ENCODE measurements around the gene TMEM52. TPM values are rescaled to one million over a fixed set of nuclear protein-coding genes. Genes with fewer than 3 reads are reported as not detected.

Gene TMEM52
- total and polyA plus RNA-seq, 4 donors: 2.6 to 13.1 (median 3.0) TPM

GRCh38 chr1:1895456-1896336 lies 23.4 kb downstream of the TMEM52 start:
- 83% methylated on average over 14 of the region's 14 CpGs for WGBS

GRCh38 chr1:1895060-1895418 lies 24.0 kb downstream of the TMEM52 start:
- Histone ChIP-seq H3K4me1 (ENCODE audit: control insufficient read depth in 4 of 4, insufficient read depth in 4 of 4, low read length in 3 of 4) (peaks cover 14 to 30% (median 19%) of the 10 kb centered on the region in 4 donors), H3K36me3 (ENCODE audit: control insufficient read depth in 4 of 4, insufficient read depth in 3 of 4, low read depth in 1 of 4, low read length in 3 of 4) (no peaks in the 10 kb centered on the region), H3K9ac (ENCODE audit: low read depth in 1 of 2, low read length in 2 of 2) (no peak overlapping the region), H3K27me3 (ENCODE audit: control insufficient read depth in 4 of 4, insufficient read depth in 4 of 4, low read length in 3 of 4) (no peaks in the 10 kb centered on the region), H3K27ac (ENCODE audit: low read depth in 1 of 2, low read length in 2 of 2) (no peak overlapping the region), H3K4me3 (ENCODE audit: low read depth in 1 of 3, low read length in 3 of 3) (no peak overlapping the region), H3K9me3 (ENCODE audit: control insufficient read depth in 4 of 4, low read length in 3 of 4) (no peaks in the 10 kb centered on the region)
- TF ChIP-seq YY1 (IDR thresholded peaks at IDR 0.05): no peak
- DNase-seq (ENCODE audit: low spot score): no peak
- WGBS: 57% methylated on average over 10 of the region's 10 CpGs

More at GRCh38 chr1:1895456-1896336, 23.4 kb downstream of the TMEM52 start:
- Histone ChIP-seq H3K27me3 (ENCODE audit: control insufficient read depth in 4 of 4, insufficient read depth in 4 of 4, low read length in 3 of 4) (no peaks in the 10 kb centered on the region), H3K9me3 (ENCODE audit: control insufficient read depth in 4 of 4, low read length in 3 of 4) (no peaks in the 10 kb centered on the region), H3K27ac (ENCODE audit: low read depth in 1 of 2, low read length in 2 of 2) (no peak overlapping the region), H3K4me1 (ENCODE audit: control insufficient read depth in 4 of 4, insufficient read depth in 4 of 4, low read length in 3 of 4) (peaks cover 14 to 30% (median 19%) of the 10 kb centered on the region in 4 donors), H3K36me3 (ENCODE audit: control insufficient read depth in 4 of 4, insufficient read depth in 3 of 4, low read depth in 1 of 4, low read length in 3 of 4) (no peaks in the 10 kb centered on the region), H3K9ac (ENCODE audit: low read depth in 1 of 2, low read length in 2 of 2) (no peak overlapping the region), H3K4me3 (ENCODE audit: low read depth in 1 of 3, low read length in 3 of 3) (no peak overlapping the region)
- DNase-seq (ENCODE audit: low spot score): no peak
- TF ChIP-seq RXRA (IDR thresholded peaks at IDR 0.05): no peak
- TF ChIP-seq TAF1 (conservative IDR thresholded peaks at IDR 0.05): no peak
- TF ChIP-seq ATF3 (IDR thresholded peaks at IDR 0.05): no peak
- no peak for TF ChIP-seq RAD21 (IDR thresholded peaks at IDR 0.05)
- TF ChIP-seq CTCF (IDR thresholded peaks at IDR 0.05; ENCODE audit: low read depth, low read length, missing input control): no peak
- TF ChIP-seq JUND (IDR thresholded peaks at IDR 0.05): no peak
- no peak for TF ChIP-seq MAX (IDR thresholded peaks at IDR 0.05)
- no peak for TF ChIP-seq NR2F2 (IDR thresholded peaks at IDR 0.05)
- TF ChIP-seq EGR1 (IDR thresholded peaks at IDR 0.05; ENCODE audit: low read depth in 2 of 2): no peak
- no peak for TF ChIP-seq SP1 (IDR thresholded peaks at IDR 0.05)
- TF ChIP-seq FOXA2 (IDR thresholded peaks at IDR 0.05): no peak
- no peak for TF ChIP-seq ZBTB33 (IDR thresholded peaks at IDR 0.05)
- TF ChIP-seq FOXA1 (IDR thresholded peaks at IDR 0.05): no peak
- no peak for TF ChIP-seq HNF4G (IDR thresholded peaks at IDR 0.05)
- TF ChIP-seq GABPA (IDR thresholded peaks at IDR 0.05 in 1 of 2, conservative IDR thresholded peaks at IDR 0.05 in 1 of 2): no peak
- no peak for TF ChIP-seq HNF4A (conservative IDR thresholded peaks at IDR 0.05)
